SK-N-MC (cell line): Measurements from ENCODE around the gene POMGNT2.

ENCODE experiments used
- EZH2 ChIP-seq: fragments of 200-600 bp; sonication (generic); IDR thresholded peaks from one replicate; pipeline ENCODE4 v1.6.1; 2017; ENCODE audit warnings: antibody characterized with exemption
- POLR2AphosphoS5 ChIP-seq: IDR thresholded peaks from 2 replicates; pipeline ENCODE4 v1.6.1; 2012; ENCODE audit warnings: mild to moderate bottlenecking, low read depth, low read length, borderline replicate concordance

DNA sequence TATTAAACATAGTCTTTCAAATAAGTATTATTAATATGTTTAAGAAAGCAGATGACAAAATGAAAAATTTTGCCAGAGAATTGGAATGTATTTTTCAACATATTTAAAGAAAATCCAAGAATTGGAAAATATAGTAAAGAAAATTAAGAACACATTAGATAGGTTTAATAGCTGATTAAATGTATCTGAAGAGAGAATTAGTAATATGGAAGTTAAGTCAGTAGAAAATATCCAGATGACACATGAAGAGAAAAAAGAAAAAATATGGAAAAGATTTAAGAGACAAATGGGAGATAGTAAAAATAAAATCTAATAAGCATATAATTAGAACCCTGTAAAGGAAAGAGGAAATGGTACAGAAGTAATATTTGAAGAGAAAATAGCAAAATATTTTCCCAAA, 18.0 kb upstream of the POMGNT2 start:
- no peak for TF ChIP-seq EZH2
- no peak for TF ChIP-seq POLR2AphosphoS5
